ENCODE results near the gene GPR137B. TPM values are rescaled to one million over a fixed set of nuclear protein-coding genes. Genes with fewer than 3 reads are reported as not detected.
"Not testable (repeated sequence)": the region's sequence is repeated elsewhere in the genome, so short reads cannot be mapped to it uniquely, and the experiment has no call there.

GPR137B gene
- polyA plus RNA-seq, 3 donors = 35.8 to 40.5 (median 38.8) TPM

DNA sequence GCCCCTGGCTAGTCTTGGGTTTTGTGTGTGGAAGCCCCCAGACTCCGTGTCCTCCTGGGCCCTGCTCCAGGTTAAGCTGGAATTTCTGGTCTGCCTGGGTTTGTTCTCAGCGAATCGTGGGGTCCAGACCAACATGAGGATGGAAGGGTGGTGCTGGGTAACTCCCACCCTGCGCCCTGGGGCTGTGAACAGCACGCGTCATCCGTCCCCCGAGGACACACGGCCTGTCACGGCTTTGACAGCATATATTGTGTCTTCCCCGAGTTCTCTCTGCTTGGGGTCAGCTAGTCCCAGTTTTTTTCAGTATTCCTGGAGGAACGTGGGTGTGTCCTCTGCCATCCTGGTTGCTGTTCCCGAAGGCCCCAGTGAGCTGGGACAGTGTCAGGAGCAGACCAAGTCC is 11.8 kb downstream of the GPR137B start:
- no peak for DNase-seq (ENCODE audit: extremely low read depth in 1 of 11, low read depth in 9 of 11, low spot score in 4 of 11)

DNA sequence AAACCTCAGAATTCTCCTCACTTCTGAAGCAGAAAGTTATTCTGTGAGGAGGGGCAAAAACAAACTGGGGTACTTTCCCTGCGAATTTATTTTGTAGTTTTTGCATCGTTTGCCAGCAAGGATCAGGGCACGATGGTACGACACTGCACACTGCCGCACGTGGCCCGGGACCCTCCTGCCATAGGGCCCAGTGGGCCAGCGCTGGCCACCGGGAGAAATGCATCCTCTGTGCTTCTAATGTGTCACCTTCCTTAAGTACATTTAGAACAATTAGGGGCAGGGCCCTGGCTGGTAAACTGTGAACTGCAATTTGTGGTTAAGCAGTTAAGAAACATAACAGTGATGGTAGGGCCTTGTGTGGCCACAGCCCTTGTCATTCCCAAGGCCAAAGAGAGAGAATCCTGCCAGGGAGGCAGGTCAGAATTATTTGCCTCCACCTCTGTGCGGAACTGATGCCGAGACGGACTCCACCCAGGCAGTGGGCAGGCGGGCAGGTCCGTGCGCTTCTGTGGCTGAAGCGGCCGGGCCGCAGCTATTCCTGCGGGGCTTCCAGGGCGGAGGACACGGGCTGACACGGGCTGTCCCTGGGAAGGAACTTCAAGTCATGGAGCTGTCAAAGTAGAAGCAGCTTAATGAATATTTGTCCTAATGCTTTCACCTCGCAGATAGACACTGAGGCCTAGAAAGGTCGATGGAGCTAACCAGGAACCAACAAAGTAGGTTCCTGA is 12.5 kb downstream of the GPR137B start:
- DNase-seq (ENCODE audit: extremely low read depth in 1 of 11, low read depth in 9 of 11, low spot score in 4 of 11) = no peak

DNA sequence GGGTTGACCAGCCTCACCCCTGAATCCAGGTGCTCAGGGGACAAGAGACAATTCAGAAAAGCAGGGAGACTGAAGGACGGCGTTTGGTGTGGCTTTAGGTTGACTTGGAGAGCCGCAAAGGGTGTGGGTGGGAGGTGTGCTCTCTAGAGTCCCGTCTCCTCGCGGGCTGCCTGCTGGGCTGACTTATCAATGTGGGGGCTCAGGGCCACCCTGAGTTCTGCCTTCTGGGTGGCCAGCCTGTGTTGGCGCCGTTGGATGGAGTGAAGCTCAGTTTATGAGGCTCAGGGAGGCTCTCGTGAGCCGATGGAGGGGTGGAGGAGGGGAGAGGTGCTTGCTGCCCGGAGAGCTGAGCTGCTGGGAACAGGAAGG is 13.0 kb downstream of the GPR137B start:
- no peak for DNase-seq (ENCODE audit: extremely low read depth in 1 of 11, low read depth in 9 of 11, low spot score in 4 of 11)

DNA sequence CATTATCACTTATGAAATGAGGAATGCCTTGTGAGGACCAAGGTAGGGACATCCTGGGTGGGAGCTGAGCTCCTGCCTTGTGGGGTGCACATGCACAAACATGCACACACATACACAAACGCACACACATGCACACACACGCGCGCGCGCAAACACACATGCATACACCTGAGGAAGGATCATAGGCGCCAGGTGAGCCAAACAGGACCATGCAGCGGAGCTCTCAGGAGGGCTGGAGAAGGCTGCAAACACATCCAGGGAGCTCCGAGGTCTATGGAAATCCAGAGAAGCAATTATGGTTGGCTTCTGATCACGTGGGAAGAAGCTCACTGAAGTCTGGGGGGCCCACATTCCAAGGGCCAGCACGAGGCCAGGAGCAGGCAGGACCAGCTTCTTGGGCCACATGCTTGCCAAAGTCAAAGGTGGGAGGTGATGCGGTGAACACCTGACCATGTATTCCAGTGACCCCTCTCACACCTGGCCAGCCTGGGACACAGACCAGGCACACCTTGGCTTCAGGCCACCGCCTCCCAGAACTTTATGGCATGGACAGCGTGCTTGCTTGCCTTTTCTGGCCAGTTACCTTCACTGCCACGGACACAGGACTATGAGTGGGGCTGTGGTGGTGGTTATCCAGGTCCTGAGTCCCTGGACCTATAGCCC is 13.6 kb downstream of the GPR137B start:
- DNase-seq (ENCODE audit: extremely low read depth in 1 of 11, low read depth in 9 of 11, low spot score in 4 of 11) = no peak

DNA sequence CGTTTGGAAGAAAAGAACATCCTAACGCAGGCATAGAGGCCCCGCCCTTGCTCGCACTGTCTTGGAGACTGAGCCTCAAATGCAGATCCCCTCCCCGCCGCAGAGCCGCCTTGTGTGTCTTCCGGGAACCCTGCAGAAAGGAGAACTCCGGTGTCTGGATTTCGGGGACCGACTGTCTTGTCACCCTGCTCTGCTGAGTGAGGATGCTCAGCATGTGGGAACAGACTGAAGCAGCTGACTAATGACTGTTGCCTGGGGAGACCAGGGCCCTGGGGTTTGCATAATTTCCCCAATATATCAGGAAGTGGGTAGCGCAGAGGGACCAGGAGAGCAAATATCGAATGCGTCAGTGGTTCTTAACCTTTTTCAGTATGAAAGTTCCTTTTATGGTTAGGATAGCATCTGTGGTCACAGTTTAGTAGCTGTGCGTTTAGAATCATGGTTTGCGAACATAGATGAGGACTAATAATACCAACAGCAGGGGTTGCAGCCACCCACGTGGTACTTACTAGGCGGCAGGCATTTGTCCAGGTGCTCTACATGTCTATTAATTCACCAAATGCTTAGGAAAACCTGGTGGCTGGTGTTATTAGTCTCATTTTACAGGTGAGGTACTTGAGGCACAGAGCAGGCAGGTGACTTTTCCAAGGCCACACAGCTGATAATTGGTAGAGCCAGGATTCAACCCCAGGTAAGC is 14.3 kb downstream of the GPR137B start:
- no peak for DNase-seq (ENCODE audit: extremely low read depth in 1 of 11, low read depth in 9 of 11, low spot score in 4 of 11)

DNA sequence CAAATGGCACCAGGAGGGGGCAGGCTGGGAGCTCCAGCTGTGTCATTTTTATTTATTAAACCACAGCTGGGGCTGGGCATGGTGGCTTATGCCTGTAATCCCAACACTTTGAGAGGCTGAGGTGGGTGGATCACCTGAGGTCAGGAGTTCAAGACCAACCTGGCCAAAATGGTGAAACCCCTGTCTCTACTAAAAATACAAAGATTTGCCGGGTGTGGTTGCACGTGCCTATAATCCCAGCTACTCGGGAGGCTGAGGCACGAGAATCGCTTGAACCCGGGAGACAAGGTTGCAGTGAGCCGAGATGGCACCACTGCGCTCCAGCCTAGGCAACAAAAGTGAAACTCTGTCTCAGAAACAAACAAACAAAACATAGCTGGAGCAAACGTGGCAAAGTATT is 15.7 kb downstream of the GPR137B start:
- not testable (repeated sequence) for DNase-seq (ENCODE audit: extremely low read depth in 1 of 11, low read depth in 9 of 11, low spot score in 4 of 11)

DNA sequence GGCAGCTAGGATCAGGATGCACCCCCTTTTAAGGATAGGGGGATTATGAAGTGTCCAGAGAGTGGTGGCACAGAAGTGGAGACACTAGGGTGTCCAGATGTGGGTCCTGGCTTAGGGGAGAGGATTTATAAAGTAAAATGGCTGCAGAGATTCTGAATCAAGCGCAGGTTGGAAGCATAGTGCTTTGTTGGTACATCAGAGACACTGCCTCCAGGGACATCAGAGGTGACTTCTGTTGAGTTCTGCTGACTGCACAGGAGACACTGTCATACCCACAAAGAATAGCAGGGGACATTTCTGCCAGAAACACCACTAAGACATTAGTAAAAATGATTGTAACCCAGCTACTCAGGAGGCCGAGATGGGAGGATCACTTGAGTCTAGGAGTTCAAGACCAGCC is 16.4 kb downstream of the GPR137B start:
- no peak for DNase-seq (ENCODE audit: extremely low read depth in 1 of 11, low read depth in 9 of 11, low spot score in 4 of 11)

DNA sequence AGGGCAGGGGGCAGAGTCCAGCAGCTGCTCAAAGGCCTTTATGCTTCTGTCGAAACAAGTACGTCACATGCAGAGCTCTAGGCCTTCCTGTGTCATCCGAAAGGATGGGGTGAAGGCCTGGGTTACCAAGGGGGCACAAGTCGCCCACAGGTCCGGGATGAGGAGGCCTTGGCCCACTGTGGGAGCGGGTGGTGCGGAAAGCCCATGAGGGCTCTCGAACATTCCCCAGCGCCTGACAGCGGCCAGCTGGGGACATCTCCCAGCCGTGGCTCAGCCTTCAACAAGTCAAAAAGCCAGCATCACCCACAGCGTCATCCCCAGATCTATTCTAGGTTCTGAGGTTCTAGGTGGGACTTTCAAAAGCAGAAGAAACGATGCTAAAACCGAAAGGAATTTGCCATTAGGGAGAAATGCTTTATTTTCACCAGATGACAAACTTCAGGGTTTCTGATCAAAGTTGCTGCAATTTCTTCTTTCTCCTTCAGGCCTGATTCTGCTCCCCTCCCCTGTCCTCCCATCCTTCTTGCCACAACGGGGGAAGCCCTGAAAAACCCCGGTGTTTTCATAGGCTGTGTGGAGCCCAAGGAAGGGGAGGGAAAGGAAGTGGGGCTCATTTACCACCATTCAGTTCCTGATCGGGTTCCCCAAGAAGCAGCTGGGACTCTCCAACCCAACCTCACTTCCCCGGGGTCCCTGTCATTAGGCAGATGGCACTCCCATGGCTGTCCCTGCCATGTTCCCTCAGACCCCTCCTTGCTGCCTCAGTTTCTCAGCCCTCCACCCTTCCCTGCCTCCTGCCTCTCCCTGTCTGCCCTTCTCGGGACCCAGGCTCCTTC is 17.6 kb downstream of the GPR137B start:
- peak in 2 of 11 donors; percentile 67 to 73 for DNase-seq (ENCODE audit: extremely low read depth in 1 of 11, low read depth in 9 of 11, low spot score in 4 of 11)

DNA sequence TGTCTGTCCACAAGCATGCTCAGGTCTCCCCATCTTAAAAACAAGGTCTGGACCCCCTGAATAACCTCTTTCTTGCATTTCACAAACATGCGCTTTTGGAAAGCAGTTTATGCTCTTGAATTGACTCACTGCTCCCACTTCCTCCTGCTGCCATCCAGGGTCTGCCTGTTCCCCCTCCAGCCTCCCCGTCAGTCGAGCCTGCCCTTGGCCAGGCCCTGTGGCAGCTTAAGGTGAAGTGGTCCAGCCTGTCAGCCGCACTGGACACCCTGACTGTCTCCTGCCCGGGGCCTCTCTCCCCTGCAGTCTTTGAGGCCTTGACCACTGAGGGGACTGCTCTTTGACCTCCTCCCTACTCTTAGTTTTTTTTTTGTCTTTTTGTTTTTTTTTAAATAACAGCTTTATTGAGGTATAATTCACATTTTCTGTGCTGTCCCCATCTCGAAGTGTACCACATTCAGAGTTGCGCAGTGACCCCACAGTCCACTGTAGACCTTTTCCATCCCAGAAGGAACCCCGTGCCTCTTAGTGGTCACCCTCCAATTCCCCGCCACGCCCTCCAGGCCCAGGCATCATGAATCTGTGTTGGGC is 18.3 kb downstream of the GPR137B start:
- no peak for DNase-seq (ENCODE audit: extremely low read depth in 1 of 11, low read depth in 9 of 11, low spot score in 4 of 11)

DNA sequence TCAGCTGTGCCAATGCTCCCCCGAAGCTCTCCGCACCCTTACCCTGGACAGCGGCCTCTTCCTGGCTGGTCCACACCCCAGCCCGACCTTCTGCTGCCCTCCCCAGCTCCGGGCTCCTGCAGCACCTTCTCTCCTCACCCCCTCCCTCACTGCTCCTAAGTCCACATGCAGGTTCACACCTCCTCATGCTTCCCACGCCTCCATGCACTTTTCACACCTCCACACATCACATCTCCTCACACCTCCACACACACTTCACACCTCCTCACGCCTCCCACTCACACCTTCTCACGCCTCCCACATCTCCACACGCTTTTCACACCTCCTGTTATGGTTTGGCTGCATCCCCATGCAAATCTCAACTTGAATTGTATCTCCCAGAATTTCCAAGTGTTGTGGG is 18.9 kb downstream of the GPR137B start:
- no peak for DNase-seq (ENCODE audit: extremely low read depth in 1 of 11, low read depth in 9 of 11, low spot score in 4 of 11)

DNA sequence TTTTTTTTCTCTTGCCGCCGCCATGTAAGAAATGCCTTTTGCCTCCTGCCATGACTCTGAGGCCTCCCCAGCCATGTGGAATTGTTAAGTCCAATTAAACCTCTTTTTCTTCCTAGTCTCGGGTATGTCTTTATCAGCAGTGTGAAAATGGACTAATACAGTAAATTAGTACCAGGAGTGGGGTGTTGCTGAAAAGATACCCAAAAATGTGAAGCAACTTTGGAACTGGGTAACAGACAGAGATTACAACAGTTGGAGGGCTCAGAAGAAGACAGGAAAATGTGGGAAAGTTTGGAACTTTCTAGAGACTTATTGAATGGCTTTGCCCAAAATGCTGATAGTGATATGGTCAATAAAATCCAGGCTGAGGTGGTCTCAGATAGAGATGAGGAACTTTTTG is 19.4 kb downstream of the GPR137B start:
- DNase-seq (ENCODE audit: extremely low read depth in 1 of 11, low read depth in 9 of 11, low spot score in 4 of 11) = not testable (repeated sequence)

DNA sequence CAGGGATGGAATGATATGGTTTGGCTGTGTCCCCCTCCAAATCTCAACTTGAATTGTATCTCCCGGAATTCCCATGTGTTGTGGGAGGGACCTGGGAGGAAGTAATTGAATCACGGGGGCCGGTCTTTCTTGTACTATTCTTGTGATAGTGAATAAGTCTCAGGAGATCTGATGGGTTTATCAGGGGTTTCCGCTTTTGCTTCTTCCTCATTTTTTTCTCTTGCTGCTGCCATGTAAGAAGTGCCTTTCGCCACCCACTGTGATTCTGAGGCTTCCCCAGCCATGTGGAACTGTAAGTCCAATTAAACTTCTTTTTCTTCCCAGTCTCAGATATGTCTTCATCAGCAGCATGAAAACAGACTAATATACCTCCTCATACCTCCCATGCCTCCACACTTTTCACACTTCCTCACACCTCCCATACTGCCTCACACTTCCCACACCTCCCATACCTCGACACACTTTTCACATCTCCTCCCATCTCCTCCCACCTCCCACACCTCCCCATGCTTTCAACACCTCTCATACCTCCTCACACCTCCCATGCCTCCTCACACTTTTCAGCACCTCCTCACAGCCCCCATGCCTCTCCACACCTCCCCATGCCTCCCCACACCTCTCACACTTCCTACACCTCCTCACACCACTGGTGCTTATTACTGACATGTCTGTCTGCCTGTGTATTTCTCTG is 21.3 kb downstream of the GPR137B start:
- DNase-seq (ENCODE audit: extremely low read depth in 1 of 11, low read depth in 9 of 11, low spot score in 4 of 11) = no peak

DNA sequence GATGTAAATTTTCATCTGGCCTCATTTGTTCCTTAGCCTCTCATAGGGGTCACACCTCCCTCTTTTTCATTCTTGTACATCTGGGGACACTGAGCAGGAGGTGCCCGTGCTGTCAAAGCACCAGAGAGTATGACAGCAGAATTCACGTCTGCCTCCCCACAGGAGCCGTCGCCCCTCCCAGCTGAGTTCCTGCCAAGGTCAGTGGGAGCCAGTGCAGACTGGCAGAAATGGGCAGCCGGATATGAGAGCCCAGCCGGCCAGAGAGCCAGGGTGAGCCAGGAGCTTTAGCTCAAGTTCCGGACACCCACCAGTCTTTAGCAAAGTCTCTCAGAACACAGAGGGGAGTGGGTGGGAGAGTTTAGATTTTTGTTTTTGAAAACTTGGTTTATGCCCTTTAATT is 21.9 kb downstream of the GPR137B start:
- no peak for DNase-seq (ENCODE audit: extremely low read depth in 1 of 11, low read depth in 9 of 11, low spot score in 4 of 11)

DNA sequence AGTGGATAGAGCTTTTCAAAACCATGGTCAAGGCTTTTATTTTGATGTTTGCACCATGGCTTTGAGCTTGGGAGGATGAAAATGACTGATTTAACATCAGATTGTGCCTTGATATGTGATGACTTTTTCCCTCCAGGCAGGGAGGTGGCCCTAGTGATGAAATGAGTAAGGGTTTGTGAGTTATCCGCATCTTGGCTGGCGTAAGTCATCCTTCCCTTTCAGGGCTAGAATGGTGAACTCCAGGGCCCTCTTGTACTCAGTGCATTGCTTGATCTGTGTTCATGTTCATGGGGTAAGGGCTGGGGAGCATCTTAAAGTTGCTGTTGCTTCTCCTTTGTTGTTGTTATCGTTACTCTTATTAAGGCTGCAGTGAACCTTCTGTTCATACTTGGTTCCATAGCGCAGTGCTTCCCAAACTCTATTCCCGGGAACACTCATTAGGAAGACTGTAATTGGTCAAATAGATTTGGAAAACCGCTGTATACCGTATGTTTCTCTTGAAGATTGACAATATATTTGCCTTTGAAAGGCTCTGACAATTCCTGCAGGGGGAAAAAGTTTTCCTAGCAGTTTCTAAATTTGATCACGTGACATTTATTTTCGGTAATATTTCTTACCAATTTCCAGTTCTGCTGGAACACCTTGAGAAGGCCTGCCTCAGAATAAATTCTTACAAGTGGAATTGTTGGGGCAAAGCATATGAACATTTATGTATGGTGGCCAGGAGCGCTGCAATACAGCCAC is 23.1 kb downstream of the GPR137B start:
- DNase-seq (ENCODE audit: extremely low read depth in 1 of 11, low read depth in 9 of 11, low spot score in 4 of 11) = no peak

DNA sequence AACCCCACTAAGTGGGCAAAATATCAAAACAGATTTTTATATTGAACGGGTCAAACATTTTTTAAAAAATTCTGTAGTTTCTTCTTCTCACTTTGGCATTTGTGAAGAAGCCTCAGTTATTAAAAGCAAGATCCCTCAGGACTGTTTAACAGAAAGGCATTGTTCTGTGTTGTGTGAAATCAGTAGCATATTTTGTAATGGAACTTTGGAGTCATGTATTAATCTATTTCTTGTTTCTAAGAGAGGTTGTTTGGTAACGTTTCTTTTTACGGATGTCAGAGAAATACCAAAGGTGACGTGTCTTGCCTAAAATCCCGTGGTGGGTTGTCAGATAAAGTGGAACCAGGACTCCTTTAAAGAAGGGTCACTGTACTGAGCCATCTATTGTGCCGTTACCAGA is 23.7 kb downstream of the GPR137B start:
- no peak for DNase-seq (ENCODE audit: extremely low read depth in 1 of 11, low read depth in 9 of 11, low spot score in 4 of 11)

DNA sequence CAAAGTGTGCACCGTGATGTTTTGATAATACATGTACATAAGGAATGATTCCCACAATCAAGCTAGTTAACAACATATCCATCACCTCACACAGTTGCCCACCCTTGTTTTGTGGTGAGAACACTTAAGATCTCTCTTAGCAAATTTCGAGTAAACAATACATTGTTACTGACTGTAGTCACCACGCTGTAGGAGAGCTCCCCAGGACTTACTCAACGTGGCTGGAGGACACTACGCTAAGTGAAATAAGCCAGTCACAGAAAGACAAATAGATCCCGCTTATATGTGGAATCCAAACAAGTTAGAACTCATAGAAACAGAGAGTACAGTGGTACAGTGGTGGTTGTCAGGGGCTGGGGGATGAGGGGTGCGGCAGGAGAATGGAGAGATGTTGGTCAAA is 24.8 kb downstream of the GPR137B start:
- DNase-seq (ENCODE audit: extremely low read depth in 1 of 11, low read depth in 9 of 11, low spot score in 4 of 11) = no peak

DNA sequence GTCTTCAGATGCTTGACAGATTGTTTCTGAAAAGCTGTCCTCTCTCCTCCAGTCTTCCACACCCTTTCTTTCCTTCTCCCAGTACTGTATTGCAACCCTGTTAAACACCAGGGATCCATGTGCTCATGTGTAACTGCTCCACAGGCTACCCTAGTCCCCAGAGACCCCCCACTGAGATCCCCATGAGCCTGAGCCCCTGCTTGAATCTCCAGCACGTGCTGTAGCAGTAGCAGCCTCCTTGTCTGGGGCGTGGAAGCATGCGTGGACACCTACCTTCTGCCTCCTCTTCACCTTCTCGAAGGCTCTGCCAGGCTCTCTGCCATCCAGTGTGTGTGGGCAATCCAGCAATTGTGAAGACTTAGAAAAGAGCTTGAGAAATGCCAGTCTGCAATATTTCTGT is 25.2 kb downstream of the GPR137B start:
- no peak for DNase-seq (ENCODE audit: extremely low read depth in 1 of 11, low read depth in 9 of 11, low spot score in 4 of 11)

Measured in renal cortex interstitium (tissue), 11 donors.